HG03469 (cell line): ENCODE measurements around the gene SUN2.
"Not testable (repeated sequence)": the region's sequence is repeated elsewhere in the genome, so short reads cannot be mapped to it uniquely, and the experiment has no call there.

Experiments
- ATAC-seq: cut with Tn5 transposase; IDR thresholded peaks from one replicate; pipeline ENCODE4 v1.9.1; 2021; ENCODE audit warnings: mild to moderate bottlenecking, moderate library complexity, moderate number of reproducible peaks; ENCODE audit not compliant: unreplicated experiment

The SUN2 gene

GRCh38 chr22:38755911-38756532 lies at the start of gene SUN2:
SUN2 (minus strand) TSS chr22:38755998; CDS start chr22:38752628, 3,370 bp downstream.
- no peak for ATAC-seq

- ATAC-seq = not testable (repeated sequence)
These were observed 49.3 kb upstream of the SUN2 start for GRCh38 chr22:38805041-38805593.

GRCh38 chr22:38802671-38803121 lies 46.9 kb upstream of the SUN2 start:
- no peak for ATAC-seq

GRCh38 chr22:38799265-38800002 lies 43.6 kb upstream of the SUN2 start:
- no peak for ATAC-seq

GRCh38 chr22:38798496-38798895 lies 42.7 kb upstream of the SUN2 start:
- ATAC-seq = no peak

GRCh38 chr22:38796262-38796957 lies 40.6 kb upstream of the SUN2 start:
- ATAC-seq = no peak

GRCh38 chr22:38795569-38795968 lies 39.8 kb upstream of the SUN2 start:
- ATAC-seq = no peak

- ATAC-seq = peak; percentile 89
These were observed 38.1 kb upstream of the SUN2 start, which contains the start of gene DNAL4 for GRCh38 chr22:38793721-38794466. DNAL4 (minus strand) TSS chr22:38794143; CDS start chr22:38782731, 11,412 bp downstream.

GRCh38 chr22:38793317-38793716 lies 37.5 kb upstream of the SUN2 start:
- ATAC-seq = no peak

GRCh38 chr22:38792833-38793232 lies 37.0 kb upstream of the SUN2 start:
- no peak for ATAC-seq

GRCh38 chr22:38789606-38790005 lies 33.8 kb upstream of the SUN2 start:
- no peak for ATAC-seq

GRCh38 chr22:38788846-38789245 lies 33.0 kb upstream of the SUN2 start:
- no peak for ATAC-seq

GRCh38 chr22:38788021-38788816 lies 32.4 kb upstream of the SUN2 start:
- no peak for ATAC-seq

GRCh38 chr22:38786631-38787030 lies 30.8 kb upstream of the SUN2 start:
- no peak for ATAC-seq

GRCh38 chr22:38784856-38785255 lies 29.1 kb upstream of the SUN2 start:
- ATAC-seq = no peak

GRCh38 chr22:38784035-38784434 lies 28.2 kb upstream of the SUN2 start:
- no peak for ATAC-seq

- no peak for ATAC-seq
These were observed 27.4 kb upstream of the SUN2 start for GRCh38 chr22:38783095-38783615.

- ATAC-seq = no peak
These were observed 26.8 kb upstream of the SUN2 start for GRCh38 chr22:38782402-38783094.

GRCh38 chr22:38781033-38781432 lies 25.2 kb upstream of the SUN2 start:
- no peak for ATAC-seq
